HCT116 (cell line): ENCODE results near the gene TST. TPM values are rescaled to one million over a fixed set of nuclear protein-coding genes. Genes with fewer than 3 reads are reported as not detected.

Experiments used
- ATAC-seq: fragments of 200-7000 bp; cut with Tn5 transposase; 2 replicates; pipeline ENCODE4 v1.9.1; 2020; ENCODE audit warnings: mild to moderate bottlenecking, moderate library complexity
- BruUV-seq: library from RNA; stranded (reverse); fragments of 400-500 nt; replicated peaks from 2 replicates; lab custom pipeline; 2021; lab: Mats Ljungman, UMichigan
- CTCF ChIA-PET: fragments of 300-600 bp; sonication (Branson Sonifier 250); formaldehyde crosslinking; loops from one replicate; lab custom pipeline; 2021; ENCODE audit warnings: antibody characterized with exemption; lab: Charles Lee
- POLR2A ChIA-PET: fragments of 300-600, 350-600 bp; sonication (Branson Sonifier 250); formaldehyde crosslinking; loops from one replicate; lab custom pipeline; 2021; ENCODE audit warnings: antibody characterized with exemption; lab: Charles Lee
- RAD21 ChIA-PET, 2 experiments: fragments of 300-600 bp; sonication (Branson Sonifier 250); formaldehyde crosslinking; loops; one replicate each; lab custom pipeline; 2023; ENCODE audit warnings: low total read pairs in 2 of 2; ENCODE audit not compliant: uncharacterized antibody in 2 of 2, unreplicated experiment in 2 of 2, low non-redundant PET in 1 of 2; lab: Charles Lee
- DNase-seq: peaks from one replicate; pipeline ENCODE4 v3.0.0-alpha.2; 2010; ENCODE audit warnings: low read depth, low spot score
- H2AFZ ChIP-seq: fragments of 200-600 bp; shearing (Covaris generic), sonication (generic); 2 replicates; pipeline ENCODE4 v1.6.1; 2017; ENCODE audit warnings: low read depth, mixed run types, mixed read lengths, antibody characterized with exemption, low read length; ENCODE audit not compliant: poor library complexity, severe bottlenecking
- H3K27ac ChIP-seq: 2 replicates; pipeline ENCODE4 v1.5.1; 2012; ENCODE audit warnings: low read depth, low read length
- H3K27me3 ChIP-seq: fragments of 200-600 bp; sonication (generic); 2 replicates; pipeline ENCODE4 v1.6.1; 2016; ENCODE audit warnings: mixed run types, low read length, mixed read lengths; ENCODE audit not compliant: insufficient read depth
- H3K36me3 ChIP-seq, 2 experiments: fragments of 200-500 bp in 1 of 2; fragments of 200-600 bp in 1 of 2; sonication (Bioruptor generic) in 1 of 2; sonication (generic) in 1 of 2; 2 replicates each; pipeline versions ENCODE4 v1.5.1 to v1.6.1; 2014 to 2016; ENCODE audit warnings: low read length in 2 of 2, inconsistent platforms in 1 of 2, mixed read lengths in 1 of 2, mixed run types in 1 of 2; ENCODE audit not compliant: insufficient read depth in 2 of 2, control insufficient read depth in 1 of 2
- H3K4me1 ChIP-seq, 2 experiments: fragments of 200-600 bp in 1 of 2; sonication (generic) in 1 of 2; 2 replicates each; pipeline versions ENCODE4 v1.5.1 to v1.6.1; 2012 to 2017; ENCODE audit warnings: low read length in 2 of 2, inconsistent platforms in 1 of 2, mild to moderate bottlenecking in 1 of 2, mixed read lengths in 1 of 2, mixed run types in 1 of 2, moderate library complexity in 1 of 2; ENCODE audit not compliant: insufficient read depth in 2 of 2, control insufficient read depth in 1 of 2
- H3K4me2 ChIP-seq: fragments of 200-600 bp; sonication (generic); 2 replicates; pipeline ENCODE4 v1.6.1; 2017; ENCODE audit warnings: mixed run types, low read length, mixed read lengths
- H3K4me3 ChIP-seq, 2 experiments: fragments of 200-600 bp in 1 of 2; sonication (generic) in 1 of 2; replicated peaks in 1 of 2; 2 replicates each; pipeline ENCODE4 v1.5.1; 2011 to 2016; ENCODE audit warnings: low read length in 2 of 2, control low read depth in 1 of 2, low read depth in 1 of 2, mild to moderate bottlenecking in 1 of 2, mixed read lengths in 1 of 2, mixed run types in 1 of 2
- H3K79me2 ChIP-seq: fragments of 200-600 bp; sonication (generic); 2 replicates; pipeline ENCODE4 v1.6.1; 2017; ENCODE audit warnings: mild to moderate bottlenecking, mixed run types, low read length, moderate library complexity, mixed read lengths; ENCODE audit not compliant: insufficient read depth
- H3K9ac ChIP-seq: fragments of 200-600 bp; sonication (generic); 2 replicates; pipeline ENCODE4 v1.6.1; 2016; ENCODE audit warnings: low read length, mixed read lengths
- H3K9me2 ChIP-seq: fragments of 200-600 bp; sonication (generic), shearing (Covaris generic); 2 replicates; pipeline ENCODE4 v1.6.1; 2017; ENCODE audit warnings: mixed run types, mild to moderate bottlenecking, moderate library complexity; ENCODE audit not compliant: insufficient read depth
- H3K9me3 ChIP-seq, 2 experiments: fragments of 200-500 bp in 1 of 2; fragments of 200-600 bp in 1 of 2; sonication (Bioruptor generic) in 1 of 2; sonication (generic) in 1 of 2; 2 replicates each; pipeline ENCODE4 v1.6.1; 2014 to 2017; ENCODE audit warnings: low read length in 2 of 2, mixed read lengths in 2 of 2, inconsistent platforms in 1 of 2, low read depth in 1 of 2, mild to moderate bottlenecking in 1 of 2, mixed run types in 1 of 2, moderate library complexity in 1 of 2; ENCODE audit not compliant: control insufficient read depth in 1 of 2, insufficient read depth in 1 of 2
- H4K20me1 ChIP-seq: fragments of 200-600 bp; sonication (generic), shearing (Covaris generic); 2 replicates; pipeline ENCODE4 v1.6.1; 2017; ENCODE audit warnings: mixed run types, mild to moderate bottlenecking, moderate library complexity; ENCODE audit not compliant: insufficient read depth
- ATF3 ChIP-seq: IDR thresholded peaks from 2 replicates; pipeline ENCODE4 v1.6.1; 2012
- CBX3 ChIP-seq: IDR thresholded peaks from 2 replicates; pipeline ENCODE4 v1.6.1; 2012; ENCODE audit warnings: low read depth
- CEBPB ChIP-seq: IDR thresholded peaks from 2 replicates; pipeline ENCODE4 v1.6.1; 2012; ENCODE audit warnings: low read depth
- CTCF ChIP-seq, 3 experiments: fragments of 200-600 bp in 1 of 3; sonication (generic) in 1 of 3; IDR thresholded peaks in 2 of 3; conservative IDR thresholded peaks in 1 of 3; 2 replicates each; pipeline ENCODE4 v1.5.1; 2012 to 2017; ENCODE audit warnings: low read depth in 2 of 3, low read length in 2 of 3, antibody characterized with exemption in 1 of 3, borderline replicate concordance in 1 of 3, control low read depth in 1 of 3, mild to moderate bottlenecking in 1 of 3, mixed read lengths in 1 of 3, mixed run types in 1 of 3, moderate library complexity in 1 of 3; ENCODE audit not compliant: insufficient read depth in 1 of 3
- EGR1 ChIP-seq: IDR thresholded peaks from 2 replicates; pipeline ENCODE4 v1.6.1; 2012; ENCODE audit warnings: low read depth
- POLR2A ChIP-seq: IDR thresholded peaks from 2 replicates; pipeline ENCODE4 v1.7.0; 2011; ENCODE audit warnings: borderline replicate concordance; ENCODE audit not compliant: insufficient read depth, insufficient read length; ENCODE audit errors: extremely low read depth
- POLR2AphosphoS5 ChIP-seq: IDR thresholded peaks from 2 replicates; pipeline ENCODE4 v1.6.1; 2011; ENCODE audit warnings: mild to moderate bottlenecking, low read depth, low read length, moderate library complexity
- YY1 ChIP-seq: IDR thresholded peaks from 2 replicates; pipeline ENCODE4 v1.6.1; 2011; ENCODE audit warnings: low read length, low read depth, moderate library complexity, mild to moderate bottlenecking; ENCODE audit not compliant: insufficient replicate concordance; ENCODE audit errors: extremely low read depth
- ZBTB33 ChIP-seq: IDR thresholded peaks from 2 replicates; pipeline ENCODE4 v1.6.1; 2011; ENCODE audit warnings: mild to moderate bottlenecking, low read length, moderate library complexity; ENCODE audit not compliant: insufficient replicate concordance; ENCODE audit errors: extremely low read depth
- intact Hi-C: fragments of 100-400 bp; cut with micrococcal nuclease; formaldehyde crosslinking; loops from 2 replicates; pipeline ENCODE4 v1.10.0; 2022
- total RNA-seq: library from RNA; stranded (reverse); gene quantifications from one replicate; pipeline ENCODE4 v1.2.1, GENCODE V29; 2021; ENCODE audit not compliant: unreplicated experiment

Gene TST
- total RNA-seq, 1 experiment from 2014 or later = 32.1 TPM

- Histone ChIP-seq H3K36me3 (no peaks in the 10 kb centered on the region), H3K9me3 (no peaks in the 10 kb centered on the region), H3K4me3 (no peak overlapping the region), H2AFZ (no peak overlapping the region), H3K79me2 (no peaks in the 10 kb centered on the region), H3K4me2 (no peak overlapping the region), H3K9me2 (no peaks in the 10 kb centered on the region), H4K20me1 (no peaks in the 10 kb centered on the region), H3K27ac (no peak overlapping the region), H3K27me3 (no peaks in the 10 kb centered on the region), H3K4me1 (peaks cover 5 to 12% of the 10 kb centered on the region in 2 experiments), H3K9ac (no peak overlapping the region)
- TF ChIP-seq ATF3 (no peak), CBX3 (no peak), CEBPB (no peak), CTCF (IDR thresholded peaks at IDR 0.05 in 2 of 3, conservative IDR thresholded peaks at IDR 0.05 in 1 of 3; ENCODE audit: borderline replicate concordance in 1 of 3, insufficient read depth in 1 of 3, low read depth in 2 of 3, low read length in 2 of 3) (no peak), ZBTB33 (no peak), POLR2AphosphoS5 (no peak), POLR2A (no peak), EGR1 (no peak), YY1 (no peak)
- ATAC-seq = no peak
- intact Hi-C loops = loop anchor here (5.0 kb wide), 2 partner anchors 107 to 432 kb away; no protein-coding TSS in a partner anchor
- CTCF ChIA-PET = interaction anchor here (1.6 to 2.6 kb wide), 3 partner anchors 20 to 204 kb away, joined by 4 to 12 read pairs (median 5); partner anchors contain the start of gene IFT27
- no TSS peak for BruUV-seq
- POLR2A ChIA-PET = no interaction called here
- no peak for DNase-seq
- RAD21 ChIA-PET = no interaction called here
Measured at GRCh38 chr22:36979016-36979910, 40.0 kb downstream of the TST start.
